Esophagus muscularis mucosa (tissue), 4 donors: ENCODE data around the gene GPR135.

ENCODE experiments used
- CTCF ChIP-seq, 3 experiments: fragments of 200-600 bp in 2 of 3; fragments of 450-650 bp in 1 of 3; sonication (generic) in 2 of 3; IDR thresholded peaks; one replicate each; pipeline ENCODE4 v1.5.1; 2017 to 2019; ENCODE audit warnings: antibody characterized with exemption in 3 of 3, mild to moderate bottlenecking in 2 of 3, moderate library complexity in 1 of 3
- EP300 ChIP-seq: sonication (generic); formaldehyde crosslinking; IDR thresholded peaks from one replicate; pipeline ENCODE4 v1.6.1; 2017; ENCODE audit warnings: antibody characterized with exemption
- POLR2A ChIP-seq: fragments of 450-650 bp; IDR thresholded peaks from one replicate; pipeline ENCODE4 v1.6.1; 2017; ENCODE audit warnings: antibody characterized with exemption, moderate library complexity, mild to moderate bottlenecking, low read depth

GRCh38 chr14:59463787-59464485, 1.2 kb downstream of the GPR135 start:
- TF ChIP-seq CTCF (IDR thresholded peaks at IDR 0.05) (no peak), EP300 (no peak), POLR2A (no peak)
